Spinal cord (tissue), 10 donors: ENCODE measurements around the gene ADGRE2. TPM values are rescaled to one million over a fixed set of nuclear protein-coding genes. Genes with fewer than 3 reads are reported as not detected.

Experiments used
- DNase-seq, 6 donors: peaks; one replicate each; pipeline versions ENCODE4 v3.0.0 to v3.0.0-alpha.2; 2013 to 2015; ENCODE audit warnings: low spot score in 6 of 6, low read depth in 4 of 6
- H3K27ac ChIP-seq: one replicate; pipeline ENCODE4 v1.5.1; 2013; ENCODE audit warnings: low read depth, low read length, control low read depth
- H3K27me3 ChIP-seq: one replicate; pipeline ENCODE4 v1.6.1; 2013; ENCODE audit warnings: low read length; ENCODE audit not compliant: control insufficient read depth, insufficient read depth
- H3K36me3 ChIP-seq: one replicate; pipeline ENCODE4 v1.6.1; 2013; ENCODE audit warnings: low read length; ENCODE audit not compliant: control insufficient read depth, insufficient read depth
- H3K4me1 ChIP-seq: one replicate; pipeline ENCODE4 v1.6.1; 2013; ENCODE audit warnings: low read length; ENCODE audit not compliant: control insufficient read depth, insufficient read depth
- H3K4me3 ChIP-seq: one replicate; pipeline ENCODE4 v1.5.1; 2013; ENCODE audit warnings: low read depth, low read length, control low read depth
- H3K9me3 ChIP-seq: one replicate; pipeline ENCODE4 v1.6.1; 2013; ENCODE audit warnings: low read length; ENCODE audit not compliant: control insufficient read depth, insufficient read depth
- WGBS: methylation state at CpG from one replicate; pipeline ENCODE4 v1.1.5; 2013; ENCODE audit warnings: missing lambda C conversion rate; ENCODE audit not compliant: insufficient coverage; 5-methylcytosine and 5-hydroxymethylcytosine counted together
- polyA plus RNA-seq, 2 donors: library from polyadenylated mRNA; unstranded; fragments of 120-200 nt; gene quantifications; one replicate each; pipeline ENCODE4 v1.2.1, GENCODE V29; 2013; ENCODE audit not compliant: insufficient read length in 2 of 2
- small RNA-seq: library from RNA; depleted of rRNA; stranded (forward); fragments of <200 nt; gene quantifications from one replicate; pipeline ENCODE3, GENCODE V24; 2014; ENCODE audit warnings: low replicate concordance
- total RNA-seq, 2 donors: library from RNA; depleted of rRNA in 1 of 2; stranded (reverse); fragments of 120-200 nt in 1 of 2; fragments of >200 nt in 1 of 2; gene quantifications; one replicate each; pipeline versions ENCODE4 v1.2.3 to v1.2.4, GENCODE V29; 2013 to 2014
- donor health status: healthy.

ADGRE2 gene
- total and polyA plus RNA-seq, 4 donors = 0.33 to 1.3 (median 0.59) TPM

GRCh38 chr19:14689598-14690503 lies 88.5 kb downstream of the ADGRE2 start, which contains the start of gene ZNF333:
Gene ZNF333 (plus strand): TSS chr19:14690048. CDS start chr19:14693492, 3,444 bp downstream.
- peaks cover 6% of the 10 kb centered on the region for H3K4me1 ChIP-seq
- WGBS = 0% methylated on average over 52 of the region's 66 CpGs
- H3K27me3 ChIP-seq = no peaks in the 10 kb centered on the region
- H3K27ac ChIP-seq = peak within 1 kb of the TSS; percentile 98
- peak; percentile 74 to 98 (median 81) for DNase-seq
- H3K9me3 ChIP-seq = no peaks in the 10 kb centered on the region
- H3K4me3 ChIP-seq = peak within 1 kb of the TSS; percentile 76
- peaks cover 13% of the 10 kb centered on the region for H3K36me3 ChIP-seq

- H3K9me3 ChIP-seq = no peaks in the 10 kb centered on the region
- H3K27ac ChIP-seq = no peak overlapping the region
- H3K27me3 ChIP-seq = peaks cover under 1% of the 10 kb centered on the region
- H3K4me1 ChIP-seq = peaks cover 6% of the 10 kb centered on the region
- WGBS = no CpG with 5 or more reads among the region's 3 CpGs
- DNase-seq = no peak
- no peaks in the 10 kb centered on the region for H3K36me3 ChIP-seq
- no peak overlapping the region for H3K4me3 ChIP-seq
These were observed 91.9 kb downstream of the ADGRE2 start for GRCh38 chr19:14686411-14686810.

GRCh38 chr19:14683439-14683838 lies 94.9 kb downstream of the ADGRE2 start:
- 59% methylated on average over 1 of the region's 3 CpGs for WGBS
- no peaks in the 10 kb centered on the region for H3K4me1 ChIP-seq
- DNase-seq = no peak

More at GRCh38 chr19:14683439-14683838, 94.9 kb downstream of the ADGRE2 start:
- H3K27me3 ChIP-seq = peaks cover 3% of the 10 kb centered on the region
- H3K36me3 ChIP-seq = no peaks in the 10 kb centered on the region
- no peak overlapping the region for H3K4me3 ChIP-seq
- no peaks in the 10 kb centered on the region for H3K9me3 ChIP-seq
- H3K27ac ChIP-seq = no peak overlapping the region

Small RNA genes within 50 kb of the gene (small RNA-seq; reads per million reads assigned to genes)
- gene AC005255.1 = 0.08 reads per million

Other genes with a start within 250 kb of the ADGRE2 start
- 10 to 100 TPM; 38.1 to 85.7 TPM for gene TECR, start 249.0 kb downstream of the ADGRE2 start, total RNA-seq
- gene TECR, start 249.0 kb downstream of the ADGRE2 start, polyA plus RNA-seq = 100 to 1,000 TPM; 185 to 210 TPM
- gene NDUFB7, start 206.5 kb downstream of the ADGRE2 start, total RNA-seq = 100 to 1,000 TPM; 152 to 310 TPM
- gene NDUFB7, start 206.5 kb downstream of the ADGRE2 start, polyA plus RNA-seq = 100 to 1,000 TPM; 143 to 160 TPM
- gene CLEC17A, start 195.5 kb downstream of the ADGRE2 start, total RNA-seq = under 1 TPM; 0.17 to 0.50 TPM
- under 1 TPM; 0.09 to 0.16 TPM for gene CLEC17A, start 195.5 kb downstream of the ADGRE2 start, polyA plus RNA-seq
- 1 to 10 TPM in 1 of 2 donors, not detected in 1; 1.1 TPM for gene ADGRE3, start 103.7 kb downstream of the ADGRE2 start, total RNA-seq
- gene ADGRE3, start 103.7 kb downstream of the ADGRE2 start, polyA plus RNA-seq = not detected
- gene ZNF333, start 88.5 kb downstream of the ADGRE2 start, total RNA-seq = 10 to 100 TPM; 22.8 to 25.5 TPM
- gene ZNF333, start 88.5 kb downstream of the ADGRE2 start, polyA plus RNA-seq = 10 to 100 TPM; 23.9 to 44.0 TPM
- under 1 TPM in 1 of 2 donors, not detected in 1; 0.39 TPM for gene OR7A5, start 56.6 kb upstream of the ADGRE2 start, total RNA-seq
- gene OR7A5, start 56.6 kb upstream of the ADGRE2 start, polyA plus RNA-seq = under 1 TPM in 1 of 2 donors, not detected in 1; 0.11 TPM
- gene OR7C1, start 56.6 kb upstream of the ADGRE2 start, total RNA-seq = under 1 TPM; 0.10 to 0.83 TPM
- gene OR7C1, start 56.6 kb upstream of the ADGRE2 start, polyA plus RNA-seq = under 1 TPM; 0.14 to 0.36 TPM
- not detected for gene OR7A10, start 70.4 kb upstream of the ADGRE2 start, total RNA-seq
- not detected for gene OR7A10, start 70.4 kb upstream of the ADGRE2 start, polyA plus RNA-seq
- not detected for gene OR7A17, start 107.6 kb upstream of the ADGRE2 start, total RNA-seq
- under 1 TPM in 1 of 2 donors, not detected in 1; 0.12 TPM for gene OR7A17, start 107.6 kb upstream of the ADGRE2 start, polyA plus RNA-seq
- not detected for gene OR7C2, start 162.9 kb upstream of the ADGRE2 start, total RNA-seq
- not detected for gene OR7C2, start 162.9 kb upstream of the ADGRE2 start, polyA plus RNA-seq
- 10 to 100 TPM in 1 of 2 donors, 1 to 10 TPM in 1; 9.6 to 29.2 TPM for gene SLC1A6, start 201.3 kb upstream of the ADGRE2 start, total RNA-seq
- 10 to 100 TPM; 55.3 to 64.6 TPM for gene SLC1A6, start 201.3 kb upstream of the ADGRE2 start, polyA plus RNA-seq